CD4-positive, alpha-beta T cell treated with Interleukin-17A for 4 hours (primary cell): ENCODE measurements around the gene PIK3CA.

ENCODE experiments used
- DNase-seq: peaks from one replicate; pipeline ENCODE4 v3.0.0-alpha.2; 2020; ENCODE audit warnings: mixed read lengths

Gene PIK3CA

GRCh38 chr3:179158336-179159039 is 10.3 kb downstream of the PIK3CA start:
- no peak for DNase-seq

- no peak for DNase-seq
Measured at GRCh38 chr3:179163503-179163902, 15.3 kb downstream of the PIK3CA start.

GRCh38 chr3:179164857-179165256 is 16.7 kb downstream of the PIK3CA start:
- DNase-seq, result no peak

GRCh38 chr3:179166561-179167201 is 18.5 kb downstream of the PIK3CA start:
- no peak for DNase-seq

GRCh38 chr3:179168918-179169317 is 20.8 kb downstream of the PIK3CA start:
- no peak for DNase-seq

GRCh38 chr3:179172546-179172945 is 24.4 kb downstream of the PIK3CA start:
- no peak for DNase-seq

- no peak for DNase-seq
Measured at GRCh38 chr3:179174316-179174715, 26.2 kb downstream of the PIK3CA start.

- no peak for DNase-seq
Measured at GRCh38 chr3:179174898-179175297, 26.7 kb downstream of the PIK3CA start.

GRCh38 chr3:179175358-179175757 is 27.2 kb downstream of the PIK3CA start:
- no peak for DNase-seq

- no peak for DNase-seq
Measured at GRCh38 chr3:179177611-179178010, 29.5 kb downstream of the PIK3CA start.

GRCh38 chr3:179179256-179179655 is 31.1 kb downstream of the PIK3CA start:
- no peak for DNase-seq

- DNase-seq, result no peak
Measured at GRCh38 chr3:179179979-179180759, 32.0 kb downstream of the PIK3CA start.

- no peak for DNase-seq
Measured at GRCh38 chr3:179181021-179181472, 32.9 kb downstream of the PIK3CA start.

- peak; percentile 24 for DNase-seq
Measured at GRCh38 chr3:179181993-179182551, 33.9 kb downstream of the PIK3CA start.

- no peak for DNase-seq
Measured at GRCh38 chr3:179182902-179183301, 34.7 kb downstream of the PIK3CA start.

GRCh38 chr3:179184826-179185225 is 36.7 kb downstream of the PIK3CA start:
- DNase-seq, result no peak

- no peak for DNase-seq
Measured at GRCh38 chr3:179186426-179186825, 38.3 kb downstream of the PIK3CA start.

GRCh38 chr3:179189759-179190158 is 41.6 kb downstream of the PIK3CA start:
- DNase-seq, result no peak

GRCh38 chr3:179190581-179190980 is 42.4 kb downstream of the PIK3CA start:
- no peak for DNase-seq

GRCh38 chr3:179192542-179192941 is 44.4 kb downstream of the PIK3CA start:
- no peak for DNase-seq

GRCh38 chr3:179194931-179195330 is 46.8 kb downstream of the PIK3CA start:
- DNase-seq, result no peak

GRCh38 chr3:179196098-179196497 is 47.9 kb downstream of the PIK3CA start:
- no peak for DNase-seq

- DNase-seq, result no peak
Measured at GRCh38 chr3:179196700-179197099, 48.5 kb downstream of the PIK3CA start.
